ENCODE measurements around the gene MUCL3.
"Not testable (repeated sequence)": the region's sequence is repeated elsewhere in the genome, so short reads cannot be mapped to it uniquely, and the experiment has no call there.

The MUCL3 gene

GRCh38 chr6:30981942-30982772, 41.4 kb downstream of the MUCL3 start:
- no peak for DNase-seq

GRCh38 chr6:30983439-30983838, 42.7 kb downstream of the MUCL3 start, which contains the start of gene MUC21:
Gene MUC21, plus strand, starts transcription at chr6:30983718. Its CDS starts 241 bp downstream, at chr6:30983959.
- no peak for DNase-seq

- no peak for DNase-seq
Observed at GRCh38 chr6:30985490-30985889, 44.7 kb downstream of the MUCL3 start.

- DNase-seq, result no peak
Observed at GRCh38 chr6:30987304-30987703, 46.5 kb downstream of the MUCL3 start.

GRCh38 chr6:30988209-30988825, 47.5 kb downstream of the MUCL3 start:
- DNase-seq, result no peak

GRCh38 chr6:30990422-30991086, 49.8 kb downstream of the MUCL3 start:
- no peak for DNase-seq

GRCh38 chr6:30991891-30992290, 51.1 kb downstream of the MUCL3 start:
- no peak for DNase-seq

- DNase-seq, result no peak
Observed at GRCh38 chr6:30997301-30997700, 56.5 kb downstream of the MUCL3 start.

GRCh38 chr6:30998785-30999184, 58.0 kb downstream of the MUCL3 start:
- DNase-seq, result no peak

GRCh38 chr6:31000067-31000860, 59.5 kb downstream of the MUCL3 start:
- DNase-seq, result not testable (repeated sequence)

- DNase-seq, result no peak
Observed at GRCh38 chr6:31001281-31001888, 60.6 kb downstream of the MUCL3 start.

- DNase-seq, result no peak
Observed at GRCh38 chr6:31002471-31002870, 61.7 kb downstream of the MUCL3 start.
